Right renal cortex interstitium (tissue), 3 donors: ENCODE measurements around the gene ISG20L2. TPM values are rescaled to one million over a fixed set of nuclear protein-coding genes. Genes with fewer than 3 reads are reported as not detected.

ENCODE experiments used
- polyA plus RNA-seq, 3 donors: library from polyadenylated mRNA; unstranded; fragments of 120-200 nt; gene quantifications; one replicate each; pipeline ENCODE4 v1.2.1, GENCODE V29; 2013; ENCODE audit not compliant: insufficient read length in 3 of 3

The ISG20L2 gene
- polyA plus RNA-seq, 3 donors: 39.9 to 49.2 (median 44.6) TPM

Other genes starting within 250 kb of the ISG20L2 start
- 10 to 100 TPM; 18.4 to 21.2 (median 19.6) TPM for gene MEF2D, start 228.0 kb downstream of the ISG20L2 start, polyA plus RNA-seq
- gene IQGAP3, start 156.2 kb downstream of the ISG20L2 start, polyA plus RNA-seq: 10 to 100 TPM in 2 of 3 donors, 1 to 10 TPM in 1; 9.7 to 11.7 (median 11.3) TPM
- 1 to 10 TPM in 1 of 3 donors, under 1 TPM in 2; 0.78 to 1.2 (median 0.99) TPM for gene TTC24, start 149.0 kb downstream of the ISG20L2 start, polyA plus RNA-seq
- gene NAXE, start 137.0 kb downstream of the ISG20L2 start, polyA plus RNA-seq: 10 to 100 TPM; 75.4 to 80.4 (median 80.3) TPM
- 10 to 100 TPM; 35.3 to 41.2 (median 36.8) TPM for gene GPATCH4, start 127.3 kb downstream of the ISG20L2 start, polyA plus RNA-seq
- gene HAPLN2, start 109.4 kb downstream of the ISG20L2 start, polyA plus RNA-seq: under 1 TPM in 2 of 3 donors, not detected in 1; 0.13 to 0.32 TPM
- under 1 TPM; 0.11 to 0.29 (median 0.28) TPM for gene BCAN, start 86.6 kb downstream of the ISG20L2 start, polyA plus RNA-seq
- gene NES, start 51.4 kb downstream of the ISG20L2 start, polyA plus RNA-seq: 100 to 1,000 TPM; 164 to 179 (median 169) TPM
- 10 to 100 TPM; 78.4 to 87.5 (median 86.4) TPM for gene CRABP2, start 23.2 kb downstream of the ISG20L2 start, polyA plus RNA-seq
- gene METTL25B, start 297 bp downstream of the ISG20L2 start, polyA plus RNA-seq: 10 to 100 TPM; 27.4 to 31.1 (median 30.3) TPM
- gene MRPL24, start 12.3 kb upstream of the ISG20L2 start, polyA plus RNA-seq: 10 to 100 TPM; 73.5 to 75.7 (median 73.7) TPM
- 100 to 1,000 TPM; 267 to 278 (median 269) TPM for gene HDGF, start 22.9 kb upstream of the ISG20L2 start, polyA plus RNA-seq
- 100 to 1,000 TPM; 106 to 121 (median 109) TPM for gene PRCC, start 38.8 kb upstream of the ISG20L2 start, polyA plus RNA-seq
- under 1 TPM; 0.37 to 0.57 (median 0.42) TPM for gene SH2D2A, start 88.1 kb upstream of the ISG20L2 start, polyA plus RNA-seq
- 1 to 10 TPM; 1.3 to 2.1 (median 1.7) TPM for gene INSRR, start 130.4 kb upstream of the ISG20L2 start, polyA plus RNA-seq
- 1 to 10 TPM in 2 of 3 donors, under 1 TPM in 1; 0.67 to 1.3 (median 1.1) TPM for gene NTRK1, start 132.1 kb upstream of the ISG20L2 start, polyA plus RNA-seq
- 10 to 100 TPM; 16.7 to 19.2 (median 17.7) TPM for gene PEAR1, start 165.0 kb upstream of the ISG20L2 start, polyA plus RNA-seq
- under 1 TPM; 0.26 to 0.40 (median 0.35) TPM for gene LRRC71, start 191.9 kb upstream of the ISG20L2 start, polyA plus RNA-seq